ENCODE data around the gene CRLF3.

DNA sequence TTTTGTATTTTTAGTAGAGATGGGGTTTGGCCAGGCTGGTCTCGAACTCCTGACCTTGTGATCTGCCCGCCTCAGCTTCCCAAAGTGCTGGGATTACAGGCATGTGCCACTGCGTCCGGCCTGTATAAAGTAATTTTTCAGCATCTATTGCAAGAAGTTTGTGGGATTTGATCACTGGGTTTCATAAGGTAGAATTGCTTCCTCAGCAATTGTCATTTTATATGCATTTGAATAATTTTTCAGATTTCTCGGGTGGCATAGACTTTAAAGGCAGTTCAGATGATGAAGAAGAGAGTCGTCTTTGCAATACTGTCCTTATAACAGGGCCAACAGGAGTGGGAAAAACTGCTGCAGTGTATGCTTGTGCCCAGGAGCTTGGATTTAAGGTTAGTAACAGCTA, 44.5 kb upstream of the CRLF3 start:
- TF ChIP-seq, protein P1, sequence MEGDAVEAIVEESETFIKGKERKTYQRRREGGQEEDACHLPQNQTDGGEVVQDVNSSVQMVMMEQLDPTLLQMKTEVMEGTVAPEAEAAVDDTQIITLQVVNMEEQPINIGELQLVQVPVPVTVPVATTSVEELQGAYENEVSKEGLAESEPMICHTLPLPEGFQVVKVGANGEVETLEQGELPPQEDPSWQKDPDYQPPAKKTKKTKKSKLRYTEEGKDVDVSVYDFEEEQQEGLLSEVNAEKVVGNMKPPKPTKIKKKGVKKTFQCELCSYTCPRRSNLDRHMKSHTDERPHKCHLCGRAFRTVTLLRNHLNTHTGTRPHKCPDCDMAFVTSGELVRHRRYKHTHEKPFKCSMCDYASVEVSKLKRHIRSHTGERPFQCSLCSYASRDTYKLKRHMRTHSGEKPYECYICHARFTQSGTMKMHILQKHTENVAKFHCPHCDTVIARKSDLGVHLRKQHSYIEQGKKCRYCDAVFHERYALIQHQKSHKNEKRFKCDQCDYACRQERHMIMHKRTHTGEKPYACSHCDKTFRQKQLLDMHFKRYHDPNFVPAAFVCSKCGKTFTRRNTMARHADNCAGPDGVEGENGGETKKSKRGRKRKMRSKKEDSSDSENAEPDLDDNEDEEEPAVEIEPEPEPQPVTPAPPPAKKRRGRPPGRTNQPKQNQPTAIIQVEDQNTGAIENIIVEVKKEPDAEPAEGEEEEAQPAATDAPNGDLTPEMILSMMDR (IDR thresholded peaks at IDR 0.05) = no peak
- no peak for TF ChIP-seq POLR2A (IDR thresholded peaks at IDR 0.05)
